Stimulated activated CD8-positive, alpha-beta memory T cell treated with anti-CD3 and anti-CD28 coated beads, Interleukin-7, amount 100 ng/mL, for 48 hours (primary cell): Measurements from ENCODE around the gene GLI3.

Experiments
- DNase-seq, 2 donors: peaks; one replicate each; pipeline ENCODE4 v3.0.0-alpha.2; 2020; ENCODE audit warnings: low read depth in 1 of 2; ENCODE audit errors: extremely low read depth in 1 of 2

GLI3 gene

DNA sequence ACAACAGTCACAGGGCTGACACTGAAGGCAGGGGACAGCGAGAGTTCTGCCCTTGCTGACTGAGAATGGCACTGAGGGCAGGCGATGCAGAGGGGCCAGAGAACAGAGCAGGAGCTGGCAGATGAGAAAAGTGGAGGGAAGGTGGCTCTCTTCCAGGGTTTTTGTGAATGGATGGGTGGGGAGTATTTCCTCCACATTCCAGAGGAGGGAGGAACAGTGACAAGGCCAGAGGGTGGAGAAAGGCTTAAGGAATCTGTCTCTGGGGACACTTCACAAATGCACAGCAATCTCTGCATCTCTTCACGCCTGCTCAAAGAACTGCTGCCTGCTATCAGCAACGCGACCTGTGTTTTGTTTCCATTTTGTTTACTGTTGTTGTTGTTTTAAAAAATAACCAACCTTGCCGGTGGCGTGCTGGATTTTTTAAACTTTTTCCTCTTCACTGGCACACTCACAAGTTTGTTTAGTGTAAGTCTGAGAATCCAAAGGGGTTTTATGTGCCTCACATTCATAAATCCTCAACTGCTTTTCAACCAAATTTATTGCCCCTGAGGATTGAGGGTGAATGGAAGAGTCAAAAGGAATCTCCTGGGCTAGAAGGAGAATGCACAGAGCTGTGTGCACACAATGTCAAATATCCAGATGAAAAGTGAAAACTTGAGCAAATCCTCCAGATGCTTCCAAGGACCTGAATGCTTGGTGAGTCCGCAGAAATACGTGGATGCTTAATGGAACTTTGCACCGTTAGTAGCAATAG, 129.3 kb downstream of the GLI3 start:
- no peak for DNase-seq

DNA sequence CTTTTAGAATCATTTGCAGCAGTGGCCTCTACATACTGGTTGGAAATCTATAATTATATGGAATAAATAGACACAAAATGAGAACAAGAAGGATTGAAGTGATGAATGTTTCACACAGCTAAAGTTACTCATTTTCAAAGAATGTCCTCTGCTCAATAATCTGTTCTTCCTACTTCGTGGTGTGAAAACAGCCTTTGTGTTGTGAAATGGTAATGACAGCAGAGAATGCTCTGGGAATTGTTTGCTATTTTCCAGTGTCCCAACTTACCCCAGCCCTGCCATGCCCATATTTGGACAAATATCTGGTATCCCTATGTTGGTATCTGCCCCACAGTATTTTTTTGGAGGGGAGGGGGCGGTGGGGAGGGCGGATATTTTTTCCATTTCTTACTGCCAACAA, 130.4 kb downstream of the GLI3 start:
- DNase-seq: no peak

DNA sequence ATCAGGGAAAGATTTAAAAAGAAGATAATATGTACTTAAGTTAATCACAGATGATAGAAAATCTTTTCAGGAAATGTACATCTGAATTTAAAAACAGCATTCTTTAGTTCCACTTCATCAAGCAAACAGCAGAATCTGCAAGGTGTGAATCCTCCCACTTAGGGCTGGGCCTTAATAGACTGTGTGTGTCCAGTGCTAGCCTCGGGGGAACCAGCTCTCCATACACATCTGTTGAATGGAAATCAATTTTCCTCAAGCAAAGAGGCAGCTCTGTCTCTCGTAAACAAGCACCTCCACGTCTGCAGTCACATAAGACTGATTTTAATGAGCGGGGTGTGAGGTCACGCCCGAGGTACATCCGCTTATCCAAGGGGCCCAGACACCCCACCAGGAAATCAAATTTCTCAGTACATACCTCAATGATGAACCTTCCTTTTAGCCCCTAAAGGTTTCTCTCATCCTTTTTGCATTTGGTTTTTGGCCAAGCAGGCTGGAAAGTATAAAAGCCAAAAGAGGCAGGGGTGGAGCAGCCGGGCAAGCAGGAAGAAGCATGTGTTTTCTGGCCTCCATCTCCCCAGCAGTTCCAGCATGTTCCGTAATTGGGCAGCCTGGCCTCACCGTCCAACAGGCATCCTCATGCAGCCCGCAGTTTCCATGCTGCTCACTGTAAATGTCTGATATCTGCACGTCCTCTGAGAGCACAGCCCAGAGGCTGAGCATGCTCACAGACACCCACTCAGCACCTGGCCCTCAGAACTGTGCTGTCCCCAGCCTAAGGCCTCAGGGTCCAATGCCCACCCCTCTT, 131.3 kb downstream of the GLI3 start:
- DNase-seq: no peak

DNA sequence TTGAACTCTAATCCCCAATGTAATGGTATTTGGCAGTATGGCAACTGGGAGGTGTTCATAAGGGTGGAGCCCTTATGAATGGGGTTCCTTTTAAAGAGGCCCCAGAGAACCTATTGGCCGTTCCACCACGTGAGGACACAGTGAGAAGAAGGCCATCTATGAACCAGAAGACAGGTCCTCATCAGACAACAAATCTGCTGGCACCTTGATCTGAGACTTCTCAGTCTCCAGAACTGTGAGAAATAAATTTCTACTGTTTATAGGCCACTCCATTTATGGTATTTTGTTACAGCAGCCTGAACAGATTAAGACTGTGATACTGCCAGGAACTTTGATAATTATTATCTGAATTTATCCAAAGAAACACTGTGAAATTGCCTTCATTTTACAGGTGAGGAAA, 132.3 kb downstream of the GLI3 start:
- no peak for DNase-seq

DNA sequence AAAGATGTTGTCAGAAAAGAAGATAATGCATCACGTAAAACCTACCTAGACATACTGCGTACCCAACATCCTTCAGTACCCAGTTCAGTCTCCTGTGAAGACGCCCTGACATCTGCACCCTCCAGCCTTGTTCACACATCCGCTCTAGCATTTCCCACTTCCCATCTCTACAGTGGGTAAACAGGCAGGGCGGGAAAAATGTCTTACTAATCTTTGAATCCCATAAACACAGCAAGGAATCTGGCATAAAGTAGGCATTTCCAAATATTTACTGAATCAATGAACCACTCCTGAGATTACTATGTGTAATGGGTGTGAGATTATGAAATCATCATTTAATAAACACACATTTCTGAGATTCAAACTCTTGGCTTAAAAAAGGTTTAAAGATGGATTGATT, 132.8 kb downstream of the GLI3 start:
- no peak for DNase-seq

DNA sequence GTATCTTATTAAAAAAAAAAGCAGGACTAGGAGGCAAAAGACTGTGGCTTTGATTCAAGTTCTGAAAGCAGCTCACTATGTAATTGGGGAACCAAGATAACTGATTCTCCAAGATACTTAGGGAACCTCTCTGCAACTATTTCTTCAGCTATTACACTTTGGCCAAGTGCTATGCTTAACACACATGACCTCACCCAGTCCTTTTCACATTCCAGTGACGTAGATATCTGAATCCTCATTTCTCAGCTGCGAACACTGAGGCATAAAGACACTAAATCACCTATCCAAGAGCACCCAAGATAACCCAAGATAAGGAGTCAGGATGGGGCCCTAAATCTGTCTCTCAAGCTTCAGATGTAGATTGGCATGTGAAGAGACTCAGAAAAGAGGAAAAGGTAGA, 133.6 kb downstream of the GLI3 start:
- no peak for DNase-seq

DNA sequence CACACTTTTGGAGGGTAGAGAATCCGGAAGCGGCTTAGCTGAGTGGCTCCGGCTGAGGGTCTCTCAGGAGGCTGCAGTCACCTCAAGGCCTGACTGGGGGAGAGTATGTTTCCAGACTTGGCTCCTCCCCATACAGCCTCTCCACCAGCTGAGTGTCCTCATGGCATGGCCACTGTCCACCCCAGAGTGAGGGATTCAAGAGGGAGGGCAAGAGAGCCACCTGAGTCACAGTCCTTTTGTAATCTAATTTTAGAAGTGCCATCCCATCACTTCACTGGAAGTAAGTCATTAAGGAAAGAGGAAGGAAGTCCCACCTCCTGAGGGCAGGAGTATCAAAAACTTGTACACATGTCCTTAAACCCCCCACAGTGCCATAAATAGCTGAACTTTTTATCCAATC, 134.0 kb downstream of the GLI3 start:
- no peak for DNase-seq

DNA sequence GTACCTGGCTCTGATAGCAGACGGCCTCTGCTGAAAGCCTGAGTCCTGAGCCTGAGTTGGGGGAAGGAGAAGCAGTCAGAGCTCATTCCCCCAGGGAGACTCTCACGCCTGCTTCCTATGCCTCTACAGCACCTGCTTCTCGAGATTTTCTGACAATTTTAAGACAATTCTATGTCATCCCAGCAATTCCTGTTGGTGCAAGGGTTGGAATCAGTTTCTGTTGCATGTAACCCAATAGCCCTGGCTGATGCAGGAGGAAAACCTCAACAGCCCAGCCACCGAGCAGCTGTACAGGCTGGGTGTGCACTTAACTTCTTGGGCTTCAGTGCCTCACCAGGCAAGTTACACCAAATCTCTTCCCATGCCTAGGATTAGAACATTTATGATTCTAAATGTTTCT, 134.7 kb downstream of the GLI3 start:
- no peak for DNase-seq

DNA sequence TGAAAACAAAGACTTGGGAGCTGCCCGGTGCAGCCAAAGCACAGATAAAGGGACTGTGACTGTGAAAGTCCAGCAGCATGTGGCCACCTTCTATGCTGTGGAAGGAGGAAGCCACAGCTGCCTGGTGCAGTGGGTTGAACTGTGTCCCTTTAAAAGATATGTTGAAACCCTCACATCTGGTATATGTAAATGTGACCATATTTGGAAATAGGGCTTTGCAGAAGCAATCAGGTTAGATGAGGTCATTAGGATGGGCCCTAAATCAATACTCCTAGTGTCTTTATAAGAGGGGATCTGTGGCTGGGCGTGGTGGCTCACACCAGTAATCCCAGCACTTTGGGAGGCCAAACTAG, 136.9 kb downstream of the GLI3 start:
- DNase-seq: no peak

DNA sequence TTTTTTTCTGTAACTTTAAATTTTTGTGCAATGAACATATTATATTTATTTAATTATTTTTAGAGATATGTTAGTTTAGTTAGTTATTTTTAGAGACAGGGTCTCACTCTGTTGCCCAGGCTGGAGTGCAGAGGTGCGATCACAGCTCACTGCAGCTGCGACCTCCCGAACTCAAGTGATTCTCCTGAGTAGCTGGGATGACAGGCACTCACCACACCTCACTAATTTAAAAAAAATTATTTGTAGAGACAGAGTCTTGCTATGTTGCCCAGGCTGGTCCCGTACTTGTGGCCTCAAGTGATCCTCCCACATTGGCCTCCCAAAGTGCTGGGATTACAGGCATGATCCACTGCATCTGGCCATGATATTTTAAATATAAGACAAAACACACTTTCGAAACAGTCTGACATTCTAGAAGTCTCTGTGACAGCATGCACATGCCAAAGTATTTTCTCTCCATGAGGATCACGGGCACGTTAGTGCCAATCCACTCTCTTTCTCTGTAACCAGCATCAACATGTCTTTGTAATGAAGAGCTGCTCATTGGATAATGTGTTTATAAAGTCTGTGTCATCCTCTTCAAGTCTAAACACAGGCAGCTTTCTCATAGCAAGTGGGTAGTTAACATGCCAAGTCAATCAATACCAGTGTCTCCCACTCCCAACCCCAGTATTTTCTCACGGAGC, 137.4 kb downstream of the GLI3 start:
- no peak for DNase-seq

DNA sequence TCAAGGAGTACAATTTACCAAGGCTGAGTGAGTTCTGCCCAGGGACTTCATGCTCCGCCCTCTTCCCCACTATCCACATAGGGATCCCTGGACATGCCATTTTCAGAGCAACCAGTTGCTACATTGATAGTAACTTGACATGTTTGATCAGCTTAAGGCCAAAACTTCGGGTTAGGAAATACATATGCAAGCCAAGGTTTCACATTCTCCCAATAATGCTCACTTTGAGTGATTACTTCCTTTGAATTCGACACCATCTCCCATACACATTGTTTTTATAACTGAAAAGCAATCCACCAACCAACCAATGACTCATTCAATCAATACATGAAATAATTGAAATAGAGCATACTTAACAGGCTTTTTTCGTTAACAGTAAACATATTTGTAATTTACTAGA, 137.9 kb downstream of the GLI3 start:
- no peak for DNase-seq

DNA sequence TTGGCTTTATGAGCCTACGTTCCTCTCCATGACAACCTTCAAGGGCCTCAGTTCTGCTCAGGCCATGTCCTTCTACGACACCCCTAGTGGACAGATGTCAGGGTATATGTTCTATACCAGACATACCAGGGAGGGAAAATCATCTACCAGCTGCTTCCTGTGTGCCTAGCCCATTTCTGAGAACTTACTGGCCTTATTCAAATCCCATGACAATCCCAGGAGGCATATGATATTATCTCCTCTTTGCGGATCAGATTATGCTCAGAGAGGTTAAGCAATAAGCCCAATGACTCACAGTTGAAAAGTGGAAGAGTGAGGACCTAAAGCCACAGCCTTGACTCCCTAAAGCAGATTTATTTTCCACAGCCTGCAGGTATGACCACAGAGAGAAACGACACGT, 139.3 kb downstream of the GLI3 start:
- no peak for DNase-seq

DNA sequence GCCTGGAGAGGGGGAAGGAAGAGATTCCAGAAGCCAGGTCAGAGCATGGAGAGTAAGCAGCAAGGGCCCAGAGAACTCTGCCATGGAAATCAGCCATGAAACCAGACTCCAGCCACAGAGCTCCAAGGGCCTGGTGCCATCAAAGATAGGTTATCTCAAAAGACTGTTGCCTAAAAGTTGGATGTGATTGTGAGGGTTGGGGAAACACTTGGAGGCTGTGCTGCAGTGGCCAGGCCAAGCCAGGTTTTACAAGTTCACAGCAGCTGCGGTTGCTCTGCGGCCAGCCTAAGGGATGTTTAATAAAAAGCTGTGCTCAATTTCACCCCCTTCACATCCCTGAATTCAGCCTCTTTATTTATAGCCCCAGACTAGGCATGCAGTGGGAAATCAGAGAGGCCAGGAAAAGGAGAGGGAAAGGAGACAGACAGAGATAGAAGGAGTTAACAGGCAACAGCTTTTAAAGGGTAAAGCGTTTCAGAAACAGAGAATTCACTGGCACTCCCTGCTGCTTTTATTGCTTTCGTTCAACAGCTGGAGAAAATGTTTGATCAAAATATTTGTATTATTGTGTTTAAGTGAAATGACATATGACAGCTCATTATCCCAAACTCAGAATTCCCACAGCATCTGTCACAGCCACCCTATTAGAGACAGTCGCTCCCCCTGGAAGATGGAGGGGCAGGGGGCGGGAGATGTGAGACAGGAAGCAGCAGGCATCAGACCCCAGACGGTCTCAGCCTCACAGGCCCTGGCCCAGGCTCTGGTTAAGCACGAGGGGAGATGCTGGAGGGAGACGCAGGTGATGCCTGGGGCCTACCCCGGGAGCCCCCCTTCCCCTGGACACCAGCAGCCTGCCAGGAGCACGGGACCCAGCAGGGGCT, 140.1 kb downstream of the GLI3 start:
- no peak for DNase-seq

DNA sequence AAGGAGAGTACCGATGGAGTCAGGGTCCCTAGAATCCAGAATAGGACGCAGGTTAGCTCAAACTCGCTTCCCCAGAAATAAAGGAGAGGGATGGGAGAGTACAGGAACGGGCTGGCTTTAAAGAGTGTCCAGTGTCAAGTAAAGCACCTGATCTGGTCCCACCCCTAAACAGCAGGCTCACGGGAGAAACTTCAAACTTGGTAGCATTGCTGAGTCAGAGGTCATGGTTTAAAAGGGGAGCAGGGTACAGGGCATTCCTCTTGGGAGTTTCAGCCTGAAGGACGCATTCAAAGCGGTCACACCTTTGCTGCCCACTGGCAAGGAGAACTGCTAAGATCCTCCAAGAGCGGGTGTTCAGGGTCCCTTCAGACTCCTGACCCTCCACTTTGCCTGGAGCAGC, 140.7 kb downstream of the GLI3 start:
- no peak for DNase-seq

DNA sequence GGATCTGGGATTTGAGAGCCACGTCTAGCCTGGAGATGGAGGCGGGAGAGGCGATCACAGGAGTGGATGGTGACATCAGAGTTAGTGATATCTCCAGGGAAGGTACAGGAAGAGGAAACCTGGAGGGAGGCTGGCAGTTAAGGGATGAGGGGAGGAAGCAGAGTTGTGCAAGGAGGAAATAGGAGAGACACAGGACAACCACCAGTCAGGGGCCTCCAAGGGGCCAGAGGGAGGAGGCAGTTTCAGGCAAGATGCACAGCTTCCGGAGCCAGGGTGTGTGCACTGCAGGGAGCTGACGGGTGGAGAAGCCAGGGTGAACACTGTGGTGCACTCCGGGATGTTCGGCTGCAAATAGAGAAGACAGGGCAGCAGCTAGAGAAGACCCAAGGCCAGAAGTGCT, 141.2 kb downstream of the GLI3 start:
- no peak for DNase-seq

DNA sequence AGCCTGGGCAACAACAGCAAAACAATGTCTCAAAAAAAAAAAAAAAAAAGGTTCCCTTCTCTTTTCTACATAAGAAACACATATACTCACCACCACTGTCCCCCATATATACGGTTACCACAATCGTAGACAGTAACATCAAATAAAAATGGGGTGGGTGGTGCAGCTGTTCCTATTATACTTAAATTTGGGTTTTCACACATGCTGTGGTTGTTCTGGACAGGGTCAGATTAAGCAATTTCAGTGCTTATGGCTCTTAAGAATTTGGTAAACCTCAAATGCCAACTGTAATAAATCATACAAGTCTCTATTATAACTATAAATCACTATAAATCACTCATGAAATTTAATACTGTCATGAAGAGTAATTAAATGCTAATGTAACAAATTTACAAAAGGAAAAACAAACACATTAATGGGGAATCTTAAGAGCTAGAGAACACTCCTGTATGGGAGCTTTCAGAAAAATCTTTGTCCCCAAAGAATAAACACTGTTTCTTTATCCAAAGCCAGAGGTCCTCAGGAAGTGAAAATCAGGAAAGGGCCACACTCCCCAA, 143.6 kb downstream of the GLI3 start:
- no peak for DNase-seq

DNA sequence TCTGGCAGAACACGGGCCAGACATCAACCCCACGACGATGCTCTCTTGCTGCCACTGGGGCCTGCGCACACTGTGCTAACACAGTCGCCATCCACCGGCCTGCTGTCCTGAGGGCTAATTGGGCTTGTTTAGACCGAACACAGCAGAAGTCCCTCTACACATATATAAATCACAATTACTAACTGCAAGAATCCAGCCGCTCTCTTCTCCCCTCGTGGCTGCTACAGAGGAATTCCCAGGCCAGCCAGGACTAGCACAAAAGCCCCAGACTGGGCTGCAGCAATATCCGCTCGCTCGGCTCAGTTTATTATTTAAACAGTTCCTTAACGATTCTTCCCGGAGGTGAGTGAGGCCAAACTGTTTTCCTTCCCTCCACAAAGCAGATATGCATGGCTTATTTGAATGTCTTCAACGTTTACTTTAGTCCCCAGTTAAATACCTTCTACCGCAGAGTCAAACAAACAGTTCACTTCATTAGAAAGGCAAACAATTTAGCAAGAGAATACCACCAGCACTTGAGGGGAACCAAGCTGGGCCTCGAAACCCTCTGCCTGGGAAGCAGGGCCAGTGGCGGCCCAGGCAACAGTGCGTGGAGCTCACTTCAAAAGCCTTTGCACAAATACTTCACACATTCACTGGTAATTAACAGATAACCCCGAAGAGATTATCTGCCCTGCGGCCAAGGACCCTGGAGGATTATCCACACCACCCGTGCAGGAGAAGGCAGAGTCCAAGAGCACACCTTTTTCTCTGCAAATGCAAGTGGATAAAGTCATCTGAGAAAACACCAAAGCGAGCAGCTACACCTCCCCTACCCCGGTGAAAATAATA, 145.3 kb downstream of the GLI3 start:
- no peak for DNase-seq

DNA sequence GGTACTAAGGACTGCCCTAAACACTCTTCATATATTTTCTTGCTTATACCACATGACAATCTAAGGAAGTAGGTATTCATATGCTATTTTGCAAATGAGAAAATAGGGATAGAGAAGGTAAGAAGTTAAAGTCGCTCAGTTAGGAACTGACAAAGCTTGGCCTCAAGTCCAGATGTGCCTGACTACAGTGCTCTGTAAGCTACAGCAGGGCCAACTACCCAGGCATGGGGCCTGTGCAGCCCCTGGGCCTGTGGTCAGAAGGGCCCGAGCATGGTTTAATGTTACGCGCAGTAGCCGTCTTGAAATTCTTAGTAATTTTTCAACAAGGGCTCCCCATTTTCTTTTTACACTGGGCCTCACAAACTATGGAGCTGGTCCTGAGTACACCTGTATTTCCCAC, 146.2 kb downstream of the GLI3 start:
- no peak for DNase-seq

DNA sequence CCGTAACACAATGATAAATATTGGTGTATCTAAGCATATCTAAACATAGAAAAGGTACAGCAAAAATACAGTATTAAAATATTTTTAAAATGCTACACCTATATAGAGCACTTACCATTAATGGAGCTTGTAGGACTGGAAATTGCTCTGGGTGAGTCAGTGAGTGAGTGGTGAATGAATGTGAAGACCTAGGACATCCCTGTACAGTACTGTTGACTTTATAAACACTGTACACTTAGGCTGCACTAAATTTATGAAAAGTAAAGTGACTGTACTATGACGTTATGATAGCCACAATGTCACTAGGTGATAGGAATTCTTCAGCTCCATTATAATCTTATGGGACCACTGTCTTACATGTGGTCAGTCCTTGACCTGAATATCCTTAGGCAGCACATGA, 147.0 kb downstream of the GLI3 start:
- DNase-seq: no peak

DNA sequence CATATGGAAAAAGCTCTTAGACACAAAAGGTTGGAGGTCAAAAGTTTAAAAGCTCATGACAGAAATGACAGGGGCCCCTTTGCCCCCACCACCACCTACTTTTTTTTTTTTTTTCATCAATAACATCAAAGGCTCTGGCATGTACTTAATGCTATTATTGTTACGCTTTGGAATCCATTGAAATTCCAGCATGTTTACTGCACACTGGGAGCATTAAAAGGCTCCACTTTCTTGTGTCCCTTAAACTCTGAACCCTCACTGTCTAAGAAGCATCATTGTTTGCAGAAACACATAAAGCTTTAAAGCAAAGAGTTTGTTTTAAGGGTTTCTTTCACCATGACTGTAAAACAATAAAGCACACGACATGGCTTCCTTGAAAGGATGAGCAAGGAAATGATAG, 149.4 kb downstream of the GLI3 start:
- no peak for DNase-seq
